22Rv1 (cell line): ENCODE results near the gene ALDH8A1.

Source experiments
- H3K27ac ChIP-seq: fragments of 450-650 bp; 2 replicates; pipeline ENCODE4 v1.5.1; 2017
- ZFX ChIP-seq: fragments of 450-650 bp; IDR thresholded peaks from 2 replicates; pipeline ENCODE4 v1.6.1; 2017; ENCODE audit warnings: antibody characterized with exemption, borderline replicate concordance
- TF ChIP-seq, protein P1 (sequence below): fragments of 450-650 bp; IDR thresholded peaks from 2 replicates; pipeline ENCODE4 v1.5.1; 2017; ENCODE audit warnings: mild to moderate bottlenecking

The ALDH8A1 gene

DNA sequence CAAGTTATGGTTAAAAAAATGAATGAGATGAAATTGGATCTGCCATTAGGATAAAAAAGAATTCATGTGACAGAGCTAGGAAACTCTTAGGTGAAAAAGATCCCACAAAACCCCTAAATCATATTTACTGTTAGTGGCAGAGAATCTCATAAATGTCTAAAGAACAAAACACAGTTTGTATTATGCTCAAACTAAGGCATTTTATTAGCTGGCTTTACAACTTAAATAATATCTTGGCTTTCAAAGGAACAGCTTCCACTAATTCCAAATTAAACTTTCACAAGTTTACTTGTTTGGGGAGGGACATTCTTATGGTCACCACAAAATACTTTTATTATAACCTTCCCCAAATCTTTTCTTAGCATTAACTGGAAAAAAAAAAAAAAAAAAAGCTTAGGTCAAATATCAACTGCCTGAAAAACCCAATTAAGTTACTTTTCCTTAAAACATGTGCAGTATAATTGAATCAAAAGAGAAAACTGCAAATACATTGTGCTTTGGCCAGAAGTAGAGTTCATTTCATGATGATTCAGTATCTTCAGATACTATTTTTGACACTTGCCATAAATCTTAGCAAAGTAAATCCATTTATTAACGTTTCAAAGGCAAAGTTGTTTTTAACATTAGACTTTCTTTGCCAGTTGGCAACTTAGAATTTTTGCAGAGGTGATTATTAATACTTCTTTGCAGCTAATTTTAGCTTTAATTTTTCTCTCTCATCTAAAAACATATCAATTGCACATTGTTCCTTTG is 14.7 kb upstream of the ALDH8A1 start:
- TF ChIP-seq ZFX: no peak
- TF ChIP-seq, protein P1, sequence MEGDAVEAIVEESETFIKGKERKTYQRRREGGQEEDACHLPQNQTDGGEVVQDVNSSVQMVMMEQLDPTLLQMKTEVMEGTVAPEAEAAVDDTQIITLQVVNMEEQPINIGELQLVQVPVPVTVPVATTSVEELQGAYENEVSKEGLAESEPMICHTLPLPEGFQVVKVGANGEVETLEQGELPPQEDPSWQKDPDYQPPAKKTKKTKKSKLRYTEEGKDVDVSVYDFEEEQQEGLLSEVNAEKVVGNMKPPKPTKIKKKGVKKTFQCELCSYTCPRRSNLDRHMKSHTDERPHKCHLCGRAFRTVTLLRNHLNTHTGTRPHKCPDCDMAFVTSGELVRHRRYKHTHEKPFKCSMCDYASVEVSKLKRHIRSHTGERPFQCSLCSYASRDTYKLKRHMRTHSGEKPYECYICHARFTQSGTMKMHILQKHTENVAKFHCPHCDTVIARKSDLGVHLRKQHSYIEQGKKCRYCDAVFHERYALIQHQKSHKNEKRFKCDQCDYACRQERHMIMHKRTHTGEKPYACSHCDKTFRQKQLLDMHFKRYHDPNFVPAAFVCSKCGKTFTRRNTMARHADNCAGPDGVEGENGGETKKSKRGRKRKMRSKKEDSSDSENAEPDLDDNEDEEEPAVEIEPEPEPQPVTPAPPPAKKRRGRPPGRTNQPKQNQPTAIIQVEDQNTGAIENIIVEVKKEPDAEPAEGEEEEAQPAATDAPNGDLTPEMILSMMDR: no peak
- H3K27ac ChIP-seq: no peak overlapping the region

DNA sequence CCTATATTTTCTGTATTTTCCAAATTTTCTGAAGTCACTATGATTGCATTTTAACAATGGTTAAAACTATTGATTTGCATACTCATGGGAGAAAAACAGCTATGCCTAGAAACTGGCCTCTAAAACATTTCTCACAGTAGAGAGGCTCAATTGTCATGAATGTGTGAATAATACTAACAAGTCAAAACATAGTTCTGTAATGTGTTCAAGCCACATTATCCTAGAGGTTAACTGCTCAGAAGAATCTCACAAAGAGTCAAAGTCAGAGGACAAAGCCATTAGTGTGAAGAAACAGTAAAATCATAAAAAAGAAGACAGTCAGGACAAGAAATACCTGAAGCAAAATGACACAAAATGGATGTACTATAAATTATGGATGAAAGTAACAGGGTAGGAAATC is 12.5 kb upstream of the ALDH8A1 start:
- TF ChIP-seq, protein P1: no peak
- no peak for TF ChIP-seq ZFX
- H3K27ac ChIP-seq: no peak overlapping the region

DNA sequence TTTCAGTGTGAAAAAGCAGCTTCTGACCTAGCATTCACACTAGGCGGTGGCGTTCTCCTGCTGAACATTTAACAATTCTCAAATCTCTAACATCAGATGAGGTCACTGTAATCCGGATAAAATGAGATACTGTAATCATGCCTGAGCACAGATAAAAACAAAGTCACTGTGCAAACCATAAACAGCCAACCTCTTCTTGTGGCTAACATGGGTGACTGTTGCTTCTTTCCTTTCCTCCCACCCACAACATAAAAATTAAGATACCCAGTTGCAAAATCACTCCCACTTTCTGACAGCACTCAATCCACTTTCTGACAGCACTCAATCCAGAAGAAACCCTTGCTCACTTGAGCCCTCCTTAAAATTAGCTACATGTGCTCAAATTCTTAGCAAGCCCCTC is 11.5 kb upstream of the ALDH8A1 start:
- TF ChIP-seq, protein P1: no peak
- TF ChIP-seq ZFX: no peak
- no peak overlapping the region for H3K27ac ChIP-seq

DNA sequence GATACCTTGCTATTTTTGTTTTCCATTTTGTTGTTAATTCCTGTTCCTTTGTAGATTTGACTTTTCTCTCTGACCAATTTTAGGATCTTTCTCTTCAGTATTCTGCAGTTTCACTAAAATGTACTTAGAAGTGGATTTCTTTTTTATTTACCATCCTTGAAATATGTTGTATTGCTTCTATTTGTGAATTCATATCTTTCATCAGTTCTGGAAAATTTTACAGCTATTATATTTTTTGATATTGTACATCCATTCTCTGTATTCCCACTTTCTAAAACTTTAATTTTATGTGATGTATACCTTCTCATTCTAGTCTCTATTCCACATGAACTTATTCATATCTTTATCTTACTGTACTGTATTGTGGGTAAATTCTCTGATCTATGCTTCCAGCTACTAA is 9.7 kb upstream of the ALDH8A1 start:
- TF ChIP-seq ZFX: no peak
- TF ChIP-seq, protein P1: no peak
- H3K27ac ChIP-seq: no peak overlapping the region

DNA sequence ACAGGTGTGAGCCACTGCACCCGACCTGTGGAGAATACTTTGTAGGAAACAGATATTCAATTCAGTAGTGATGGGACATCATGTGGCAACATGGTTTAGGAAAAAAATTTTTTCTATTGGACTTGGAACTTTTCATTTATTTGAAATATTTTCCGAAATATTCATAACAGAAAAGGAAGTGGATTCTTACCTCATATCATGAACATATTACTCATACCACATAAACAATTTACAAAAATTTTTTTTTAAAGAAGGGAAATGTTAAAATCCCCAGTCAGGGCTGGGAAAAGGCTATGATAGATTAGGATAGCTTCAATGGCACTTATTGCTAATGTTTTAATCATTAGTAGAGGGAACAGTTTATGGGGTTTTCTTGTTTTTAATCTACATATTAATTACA is 6.8 kb upstream of the ALDH8A1 start:
- H3K27ac ChIP-seq: no peak overlapping the region
- TF ChIP-seq ZFX: no peak

DNA sequence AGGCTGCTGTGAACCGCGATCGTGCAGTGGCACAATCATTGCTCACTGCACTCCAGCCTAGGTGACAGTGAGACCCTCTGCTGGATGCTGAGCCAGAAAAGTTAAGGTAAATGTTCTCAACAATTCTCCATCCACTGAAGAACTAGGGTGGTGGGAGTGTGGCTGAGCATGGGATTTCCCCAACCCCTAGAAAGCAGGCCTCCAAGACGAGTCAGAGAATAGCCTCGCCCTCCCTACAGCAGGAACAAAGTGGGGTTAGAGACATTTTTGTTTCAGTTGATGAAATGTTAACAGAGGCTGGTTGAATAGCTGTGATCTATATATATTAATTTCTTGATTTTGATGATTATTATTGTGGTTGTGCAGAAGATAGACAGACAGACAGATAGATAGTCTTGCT is 6.1 kb upstream of the ALDH8A1 start:
- TF ChIP-seq, protein P1: no peak
- no peak for TF ChIP-seq ZFX
- no peak overlapping the region for H3K27ac ChIP-seq

DNA sequence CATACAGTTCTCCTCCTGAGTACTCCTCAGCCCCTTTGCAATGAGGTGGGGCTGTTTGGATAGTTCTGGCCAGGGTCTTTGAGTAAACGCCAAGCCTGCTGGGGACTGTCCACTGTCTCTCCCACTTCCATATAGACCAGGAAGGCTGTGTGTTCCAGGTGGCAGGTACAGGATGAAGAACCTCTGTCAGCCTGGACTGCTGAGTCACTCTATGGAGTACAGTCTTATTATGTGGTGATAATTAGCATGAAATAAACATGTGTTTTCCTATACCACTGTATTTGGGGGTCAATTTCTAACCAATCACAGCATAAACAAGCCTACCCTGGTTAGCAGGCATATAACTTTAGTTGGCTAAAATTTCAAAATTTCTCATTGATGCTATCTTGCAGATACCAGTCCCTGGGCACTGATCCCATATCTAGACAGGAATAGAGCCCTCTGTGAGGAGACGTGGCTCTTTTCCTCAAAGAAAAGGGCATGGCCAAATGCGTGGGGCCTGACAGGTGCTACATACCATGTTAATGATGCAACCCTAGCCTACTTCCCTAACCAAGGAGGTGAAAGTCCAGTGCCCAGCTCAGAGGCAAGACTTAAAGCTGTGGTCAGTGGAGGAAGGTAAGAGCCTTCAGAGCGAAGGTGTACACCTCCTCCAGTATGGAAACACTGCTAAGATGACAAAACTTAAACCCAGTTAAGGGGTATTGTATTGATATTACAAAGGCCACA is 4.5 kb upstream of the ALDH8A1 start:
- TF ChIP-seq, protein P1: no peak
- TF ChIP-seq ZFX: no peak

More for the DNA sequence above, 4.5 kb upstream of the ALDH8A1 start:
- no peak overlapping the region for H3K27ac ChIP-seq
